HepG2 (cell line): ENCODE data around the gene NGDN. TPM values are rescaled to one million over a fixed set of nuclear protein-coding genes. Genes with fewer than 3 reads are reported as not detected.

Experiments
- ATAC-seq: fragments of 200-7000 bp; cut with Tn5 transposase; 3 replicates; pipeline ENCODE4 v1.9.1; 2020; ENCODE audit warnings: mild to moderate bottlenecking, moderate library complexity
- BruUV-seq: library from RNA; stranded (reverse); fragments of 400-500 nt; replicated peaks from 2 replicates; lab custom pipeline; 2021; lab: Mats Ljungman, UMichigan
- CTCF ChIA-PET: fragments of 300-600 bp; formaldehyde crosslinking; extraction: SDS; loops from one replicate; lab custom pipeline; 2021; ENCODE audit warnings: low total read pairs, inconsistent platforms, low intra/inter-chr PET ratio; lab: Yijun Ruan, JAX
- POLR2A ChIA-PET: fragments of 350-600 bp; sonication (Branson Sonifier 250); formaldehyde crosslinking; loops from one replicate; lab custom pipeline; 2020; ENCODE audit warnings: antibody characterized with exemption, inconsistent platforms; lab: Yijun Ruan, JAX
- DNase-seq: peaks from one replicate; pipeline ENCODE4 v3.0.0-alpha.2; 2015; ENCODE audit warnings: low spot score
- FAIRE-seq: peaks from 3 replicates; lab custom pipeline; 2011; peaks lifted over from hg19 to GRCh38; lab: Jason Lieb, UNC
- H2AFZ ChIP-seq: one replicate; pipeline ENCODE4 v1.6.1; 2011; ENCODE audit warnings: low read length, inconsistent platforms
- H3K27ac ChIP-seq: fragments of 300-600 bp; 3 replicates; pipeline ENCODE4 v1.8.0; 2011; ENCODE audit warnings: mixed run types, mild to moderate bottlenecking, mixed read lengths, low read length, inconsistent platforms; ENCODE audit not compliant: insufficient read depth; ENCODE audit errors: extremely low read length
- H3K27me3 ChIP-seq, 2 experiments: fragments of 200-600 bp in 1 of 2; 2 replicates in 1 of 2; 3 replicates in 1 of 2; pipeline versions ENCODE4 v1.6.0 to v1.8.0; 2011; ENCODE audit warnings: low read length in 2 of 2, mild to moderate bottlenecking in 2 of 2, moderate library complexity in 2 of 2, inconsistent platforms in 1 of 2; ENCODE audit not compliant: insufficient read depth in 2 of 2, control insufficient read depth in 1 of 2
- H3K36me3 ChIP-seq, 2 experiments: fragments of 200-600 bp in 1 of 2; replicated peaks in 1 of 2; 2 replicates in 1 of 2; 3 replicates in 1 of 2; pipeline versions ENCODE4 v1.5.1 to v1.8.0; 2011; ENCODE audit warnings: low read length in 2 of 2, inconsistent platforms in 1 of 2; ENCODE audit not compliant: insufficient read depth in 2 of 2, control insufficient read depth in 1 of 2
- H3K4me1 ChIP-seq: 2 replicates; pipeline ENCODE4 v1.5.1; 2012; ENCODE audit warnings: low read length, inconsistent platforms; ENCODE audit not compliant: insufficient read depth
- H3K4me2 ChIP-seq: 2 replicates; pipeline ENCODE4 v1.6.0; 2011; ENCODE audit warnings: low read depth, low read length, inconsistent platforms
- H3K4me3 ChIP-seq, 3 experiments: fragments of 200-600 bp in 1 of 3; sonication (generic), shearing (Covaris generic) in 1 of 3; replicated peaks in 1 of 3; 2 replicates each; pipeline ENCODE4 v1.5.1; 2011 to 2016; ENCODE audit warnings: low read length in 3 of 3, inconsistent platforms in 2 of 3, low read depth in 2 of 3, mild to moderate bottlenecking in 2 of 3, control low read depth in 1 of 3, mixed read lengths in 1 of 3; ENCODE audit not compliant: insufficient read depth in 1 of 3
- H3K79me2 ChIP-seq: one replicate; pipeline ENCODE4 v1.6.1; 2011; ENCODE audit warnings: low read length, inconsistent platforms; ENCODE audit not compliant: insufficient read depth
- H3K9ac ChIP-seq: 2 replicates; pipeline ENCODE4 v1.6.0; 2011; ENCODE audit warnings: mild to moderate bottlenecking, low read depth, low read length, inconsistent platforms; ENCODE audit not compliant: insufficient read depth
- H3K9me3 ChIP-seq: 2 replicates; pipeline ENCODE4 v1.5.1; 2012; ENCODE audit warnings: mild to moderate bottlenecking, low read length
- H4K20me1 ChIP-seq: 2 replicates; pipeline ENCODE4 v1.6.0; 2011; ENCODE audit warnings: inconsistent platforms, mild to moderate bottlenecking, low read length, moderate library complexity; ENCODE audit not compliant: insufficient read depth
- AGO1 ChIP-seq: fragments of 200-400 bp; formaldehyde crosslinking; IDR thresholded peaks from 2 replicates; pipeline ENCODE4 v1.6.1; 2017; ENCODE audit warnings: mild to moderate bottlenecking, low read depth, low read length, moderate library complexity; ENCODE audit not compliant: poor library complexity, severe bottlenecking
- AHR ChIP-seq: IDR thresholded peaks from 2 replicates; pipeline ENCODE4 v1.6.1; 2018; ENCODE audit warnings: missing genetic modification reagents, missing compliant biosample characterization
- ARID2 ChIP-seq: sonication (generic); formaldehyde crosslinking; IDR thresholded peaks from 2 replicates; pipeline ENCODE4 v1.8.1; 2022; ENCODE audit warnings: mild to moderate bottlenecking, missing genetic modification reagents, borderline replicate concordance
- ELK4 ChIP-seq: sonication (generic); formaldehyde crosslinking; IDR thresholded peaks from 2 replicates; pipeline ENCODE4 v1.9.0; 2021; ENCODE audit warnings: missing genetic modification reagents, borderline replicate concordance
- GATA4 ChIP-seq: sonication (generic); IDR thresholded peaks from 2 replicates; pipeline ENCODE4 v1.6.1; 2016; ENCODE audit warnings: antibody characterized with exemption, low read depth, borderline replicate concordance
- HDAC1 ChIP-seq: sonication (generic); formaldehyde crosslinking; IDR thresholded peaks from 2 replicates; pipeline ENCODE4 v1.5.1; 2020; ENCODE audit warnings: mild to moderate bottlenecking, missing genetic modification reagents
- KAT7 ChIP-seq: IDR thresholded peaks from 2 replicates; pipeline ENCODE4 v1.6.1; 2018; ENCODE audit warnings: borderline replicate concordance, missing compliant biosample characterization
- NR2F1 ChIP-seq, 2 experiments: fragments of 450-650 bp in 1 of 2; formaldehyde crosslinking in 1 of 2; IDR thresholded peaks; 2 replicates each; pipeline versions ENCODE4 v1.5.0 to v1.6.1; 2016 to 2020; ENCODE audit warnings: mild to moderate bottlenecking in 1 of 2, missing compliant biosample characterization in 1 of 2, missing genetic modification reagents in 1 of 2, moderate library complexity in 1 of 2
- SAP130 ChIP-seq: IDR thresholded peaks from 2 replicates; pipeline ENCODE4 v1.6.1; 2016; ENCODE audit warnings: low read depth
- SMAD3 ChIP-seq: sonication (generic); formaldehyde crosslinking; IDR thresholded peaks from 2 replicates; pipeline ENCODE4 v1.4.0; 2020; ENCODE audit warnings: missing genetic modification reagents
- SMC3 ChIP-seq: IDR thresholded peaks from 2 replicates; pipeline ENCODE4 v1.6.1; 2011; ENCODE audit warnings: low read length, improper control_type of control experiment
- SNRNP70 ChIP-seq: fragments of 200-400 bp; formaldehyde crosslinking; IDR thresholded peaks from 2 replicates; pipeline ENCODE4 v1.6.1; 2017; ENCODE audit warnings: mild to moderate bottlenecking, low read depth, low read length, moderate library complexity
- TOPORS ChIP-seq: sonication (generic); formaldehyde crosslinking; IDR thresholded peaks from 2 replicates; pipeline ENCODE4 v1.8.0; 2023; ENCODE audit warnings: mild to moderate bottlenecking, missing genetic modification reagents
- ZNF224 ChIP-seq: sonication (generic); formaldehyde crosslinking; IDR thresholded peaks from 2 replicates; pipeline ENCODE4 v1.5.0; 2020; ENCODE audit warnings: mild to moderate bottlenecking, missing genetic modification reagents
- ZNF296 ChIP-seq: sonication (generic); formaldehyde crosslinking; conservative IDR thresholded peaks from 2 replicates; pipeline ENCODE4 v1.5.0; 2020; ENCODE audit warnings: mild to moderate bottlenecking, missing genetic modification reagents
- ZNF317 ChIP-seq: sonication (generic); formaldehyde crosslinking; IDR thresholded peaks from 2 replicates; pipeline ENCODE4 v1.5.0; 2020; ENCODE audit warnings: mild to moderate bottlenecking, missing genetic modification reagents
- ZNF484 ChIP-seq: sonication (generic); formaldehyde crosslinking; IDR thresholded peaks from 2 replicates; pipeline ENCODE4 v1.5.1; 2020; ENCODE audit warnings: mild to moderate bottlenecking, low read depth, missing genetic modification reagents, borderline replicate concordance
- ZNF567 ChIP-seq: sonication (generic); formaldehyde crosslinking; IDR thresholded peaks from 2 replicates; pipeline ENCODE4 v1.8.1; 2023; ENCODE audit warnings: mild to moderate bottlenecking, missing genetic modification reagents, borderline replicate concordance
- ZNF614 ChIP-seq: IDR thresholded peaks from 2 replicates; pipeline ENCODE4 v1.6.1; 2018; ENCODE audit warnings: missing biosample characterization, missing genetic modification reagents, inconsistent platforms, borderline replicate concordance
- ZNF660 ChIP-seq: sonication (generic); formaldehyde crosslinking; IDR thresholded peaks from 2 replicates; pipeline ENCODE4 v1.5.1; 2020; ENCODE audit warnings: mild to moderate bottlenecking, low read depth, missing genetic modification reagents, borderline replicate concordance
- ZNF720 ChIP-seq: sonication (generic); formaldehyde crosslinking; IDR thresholded peaks from 2 replicates; pipeline ENCODE4 v1.4.0; 2020; ENCODE audit warnings: missing genetic modification reagents
- WGBS: methylation state at CpG from one replicate; pipeline ENCODE4 v1.1.6; 2017; ENCODE audit warnings: low lambda C conversion rate; 5-methylcytosine and 5-hydroxymethylcytosine counted together
- in situ Hi-C: cut with HindIII; loops from 2 replicates; pipeline ENCODE4 v1.10.0; 2017; ENCODE audit warnings: low pct_unique_long_range_greater_than_20kb; ENCODE audit not compliant: extremely low pct_ligation_motif_present
- intact Hi-C: fragments of 100-400 bp; cut with micrococcal nuclease; formaldehyde crosslinking; loops from one replicate; pipeline ENCODE4 v1.10.0; 2022; ENCODE audit not compliant: unreplicated experiment
- polyA plus RNA-seq, 8 experiments: library from polyadenylated mRNA; depleted of rRNA in 3 of 8; stranded (reverse) in 7 of 8; unstranded in 1 of 8; fragments of >200 nt; fragmentation: Illumina TruSeq in 4 of 8; extraction: Trizol in 4 of 8; gene quantifications; 2 replicates each; pipeline versions ENCODE4 v1.2.1 to v1.2.3, GENCODE V29; 2011 to 2016; ENCODE audit warnings: low read depth in 4 of 8, missing spikeins in 1 of 8, mixed read lengths in 1 of 8; ENCODE audit not compliant: insufficient read depth in 1 of 8
- total RNA-seq, 5 experiments: library from RNA; depleted of rRNA; stranded (reverse); fragments of >200 nt; fragmentation: Illumina TruSeq; extraction: Trizol; gene quantifications; 2 replicates each; pipeline ENCODE4 v1.2.3, GENCODE V29; 2016; ENCODE audit warnings: low read depth in 1 of 5
- TF ChIP-seq, protein P1 (sequence below): sonication (generic); formaldehyde crosslinking; IDR thresholded peaks from 2 replicates; pipeline ENCODE4 v1.5.1; 2020; ENCODE audit warnings: mild to moderate bottlenecking, missing genetic modification reagents, moderate library complexity

NGDN gene
- total and polyA plus RNA-seq, 2 of the 13 experiments (the other 11 are each of a cell fraction or from before 2014, with no cell fraction given) = 154 to 216 TPM

GRCh38 chr14:23457587-23458445 is 11.7 kb upstream of the NGDN start:
- Histone ChIP-seq H3K36me3 (no peaks in the 10 kb centered on the region), H3K4me3 (no peak overlapping the region), H3K27me3 (no peaks in the 10 kb centered on the region), H4K20me1 (no peaks in the 10 kb centered on the region), H3K9me3 (no peaks in the 10 kb centered on the region), H3K4me1 (peaks cover 32% of the 10 kb centered on the region), H3K27ac (no peak overlapping the region), H2AFZ (no peak overlapping the region), H3K9ac (no peak overlapping the region), H3K79me2 (no peaks in the 10 kb centered on the region), H3K4me2 (peak overlapping the region; percentile 34)
- 39% methylated on average over 5 of the region's 5 CpGs for WGBS
- peak; percentile 67 for FAIRE-seq
- POLR2A ChIA-PET = interaction anchor here (0.6 to 1.7 kb wide), 7 partner anchors 9 to 363 kb away, joined by 3 to 8 read pairs (median 4); partner anchors contain the start of genes ACIN1, C14orf119, NGDN and PABPN1
- CTCF ChIA-PET = interaction anchor here (0.7 kb wide), 1 partner anchor 78 kb away, joined by 3 read pairs; no protein-coding TSS in a partner anchor
- intact Hi-C loops (loop anchor here (1.0 to 5.0 kb wide), 3 partner anchors 11 to 193 kb away; partner anchors contain the start of gene NGDN), in situ Hi-C loops (no loop called here)
- no TSS peak for BruUV-seq
- DNase-seq = peak; percentile 96
- peak; percentile 97 for ATAC-seq
- TF ChIP-seq SMC3 (0 out of 2 replicates have a peak, but pooled peaks have one; percentile 2), KAT7 (CRISPR knock-in tag) (no peak; the same call in 1 of the 2 replicates), SAP130 (CRISPR knock-in tag) (peak; percentile 59), ZNF567 (CRISPR knock-in tag) (peak; percentile 48; the same call in 1 of the 2 replicates), GATA4 (no peak), ARID2 (CRISPR knock-in tag) (no peak), ZNF224 (CRISPR knock-in tag) (0 out of 2 replicates have a peak, but pooled peaks have one; percentile 39), SNRNP70 (no peak), SMAD3 (peak; percentile 32; the same call in 1 of the 2 replicates), AGO1 (no peak), ZNF614 (CRISPR knock-in tag) (peak; percentile 65; the same call in 1 of the 2 replicates), ZNF296 (CRISPR knock-in tag) (no peak), ZNF484 (CRISPR knock-in tag) (no peak), ZNF660 (CRISPR knock-in tag) (no peak), AHR (CRISPR knock-in tag) (no peak), ZNF720 (CRISPR knock-in tag) (no peak), ZNF317 (CRISPR knock-in tag) (0 out of 2 replicates have a peak, but pooled peaks have one; percentile 35), HDAC1 (CRISPR knock-in tag) (no peak), TOPORS (no peak), NR2F1 (CRISPR knock-in tag; IDR thresholded peaks at IDR 0.05) (0 out of 4 replicates have a peak, but pooled peaks of 1 of the 2 experiments have one; percentile 14), ELK4 (CRISPR knock-in tag) (no peak)
- TF ChIP-seq, protein P1, sequence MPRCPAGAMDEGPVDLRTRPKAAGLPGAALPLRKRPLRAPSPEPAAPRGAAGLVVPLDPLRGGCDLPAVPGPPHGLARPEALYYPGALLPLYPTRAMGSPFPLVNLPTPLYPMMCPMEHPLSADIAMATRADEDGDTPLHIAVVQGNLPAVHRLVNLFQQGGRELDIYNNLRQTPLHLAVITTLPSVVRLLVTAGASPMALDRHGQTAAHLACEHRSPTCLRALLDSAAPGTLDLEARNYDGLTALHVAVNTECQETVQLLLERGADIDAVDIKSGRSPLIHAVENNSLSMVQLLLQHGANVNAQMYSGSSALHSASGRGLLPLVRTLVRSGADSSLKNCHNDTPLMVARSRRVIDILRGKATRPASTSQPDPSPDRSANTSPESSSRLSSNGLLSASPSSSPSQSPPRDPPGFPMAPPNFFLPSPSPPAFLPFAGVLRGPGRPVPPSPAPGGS = no peak
